ENCODE data around the gene SAFB2.

The SAFB2 gene

GRCh38 chr19:5590865-5591154 is 31.8 kb downstream of the SAFB2 start:
- DNase-seq (ENCODE audit: low read depth): no peak
- TF ChIP-seq CTCF (conservative IDR thresholded peaks at IDR 0.05; ENCODE audit: low read depth, low read length): no peak
- H3K4me3 ChIP-seq (ENCODE audit: low read length): no peak overlapping the region

- H3K4me3 ChIP-seq (ENCODE audit: low read length): no peak overlapping the region
- no peak for DNase-seq (ENCODE audit: low read depth)
- no peak for TF ChIP-seq CTCF (conservative IDR thresholded peaks at IDR 0.05; ENCODE audit: low read depth, low read length)
These were observed 32.3 kb downstream of the SAFB2 start for GRCh38 chr19:5590151-5590864.

GRCh38 chr19:5588906-5589676 is 33.5 kb downstream of the SAFB2 start:
- no peak for DNase-seq (ENCODE audit: low read depth)
- no peak for TF ChIP-seq CTCF (conservative IDR thresholded peaks at IDR 0.05; ENCODE audit: low read depth, low read length)
- H3K4me3 ChIP-seq (ENCODE audit: low read length): no peak overlapping the region

GRCh38 chr19:5588441-5588840 is 34.1 kb downstream of the SAFB2 start:
- H3K4me3 ChIP-seq (ENCODE audit: low read length): no peak overlapping the region
- no peak for DNase-seq (ENCODE audit: low read depth)
- no peak for TF ChIP-seq CTCF (conservative IDR thresholded peaks at IDR 0.05; ENCODE audit: low read depth, low read length)

- no peak overlapping the region for H3K4me3 ChIP-seq (ENCODE audit: low read length)
- no peak for TF ChIP-seq CTCF (conservative IDR thresholded peaks at IDR 0.05; ENCODE audit: low read depth, low read length)
- no peak for DNase-seq (ENCODE audit: low read depth)
These were observed 34.9 kb downstream of the SAFB2 start for GRCh38 chr19:5587661-5588060.

- TF ChIP-seq CTCF (conservative IDR thresholded peaks at IDR 0.05; ENCODE audit: low read depth, low read length): no peak
- DNase-seq (ENCODE audit: low read depth): no peak
- no peak overlapping the region for H3K4me3 ChIP-seq (ENCODE audit: low read length)
These were observed 35.5 kb downstream of the SAFB2 start for GRCh38 chr19:5587071-5587455.

Measured in retinal pigment epithelial cell (primary cell).